ENCODE measurements around the gene STK10.
"Not testable (repeated sequence)": the region's sequence is repeated elsewhere in the genome, so short reads cannot be mapped to it uniquely, and the experiment has no call there.

STK10 gene

DNA sequence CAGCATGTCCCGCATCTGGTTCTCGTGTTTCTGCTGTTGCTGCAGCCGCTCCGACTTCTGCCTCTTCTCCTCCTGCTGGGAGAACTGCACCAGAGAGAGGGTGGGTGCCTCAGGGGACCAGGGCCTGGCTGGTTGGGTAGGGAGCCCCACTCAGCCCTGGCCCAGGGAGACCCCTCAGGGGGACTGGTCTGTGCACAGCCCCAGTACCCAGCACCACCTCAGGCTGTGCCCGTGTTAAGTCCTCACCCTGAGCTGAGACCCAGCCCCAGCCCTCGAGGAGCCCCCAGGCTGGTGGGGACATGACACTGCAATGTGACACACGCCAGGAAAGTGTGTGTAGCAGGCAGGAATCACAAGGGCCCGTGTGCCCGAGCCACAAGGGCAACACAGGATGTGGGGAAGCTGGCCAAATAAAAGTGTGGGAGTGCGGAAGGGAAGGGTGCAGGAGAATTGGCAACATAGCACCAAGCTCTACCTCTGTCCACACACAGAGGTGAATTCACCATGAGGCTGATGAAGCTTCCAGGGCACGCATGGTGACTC is 133.3 kb downstream of the STK10 start:
- no peak for DNase-seq (ENCODE audit: low read depth in 2 of 2)

DNA sequence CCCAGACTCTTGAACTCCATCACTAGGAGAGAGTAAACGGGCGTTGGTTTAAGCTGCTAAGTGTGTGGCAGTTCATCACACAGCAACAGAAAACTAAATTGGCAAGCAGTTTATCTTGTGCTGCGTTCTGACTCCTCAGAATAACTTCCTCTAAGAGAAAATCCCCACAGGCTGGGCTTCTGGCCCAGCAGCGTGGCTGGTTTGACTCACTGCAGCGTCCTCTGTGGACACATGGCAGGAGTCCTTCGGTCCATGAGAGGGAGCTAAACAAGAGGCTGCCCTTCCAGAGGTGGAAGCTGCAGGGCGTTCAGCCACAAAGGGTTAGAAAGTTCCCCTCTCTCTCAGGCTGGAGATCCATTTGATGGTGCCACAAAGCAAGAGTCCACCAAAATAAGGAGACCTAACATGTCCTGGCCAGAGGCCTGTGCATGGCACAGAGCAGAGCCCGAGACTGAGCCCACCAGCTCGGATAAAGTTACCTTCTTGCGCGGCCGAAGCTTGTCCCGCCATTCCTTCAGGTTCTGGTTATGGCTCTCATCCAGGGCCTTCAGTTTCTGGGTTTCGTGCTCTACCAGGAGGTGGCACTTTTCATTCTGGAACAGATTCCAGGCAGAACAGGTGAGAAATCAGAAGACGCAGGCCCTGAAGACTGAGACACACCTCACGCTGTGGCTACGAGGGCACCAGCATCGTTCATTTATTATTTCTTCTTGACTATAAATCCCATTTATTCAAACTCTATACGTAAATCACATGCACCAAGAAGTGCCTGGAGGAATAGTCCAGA is 135.4 kb downstream of the STK10 start:
- no peak for DNase-seq (ENCODE audit: low read depth in 2 of 2)

DNA sequence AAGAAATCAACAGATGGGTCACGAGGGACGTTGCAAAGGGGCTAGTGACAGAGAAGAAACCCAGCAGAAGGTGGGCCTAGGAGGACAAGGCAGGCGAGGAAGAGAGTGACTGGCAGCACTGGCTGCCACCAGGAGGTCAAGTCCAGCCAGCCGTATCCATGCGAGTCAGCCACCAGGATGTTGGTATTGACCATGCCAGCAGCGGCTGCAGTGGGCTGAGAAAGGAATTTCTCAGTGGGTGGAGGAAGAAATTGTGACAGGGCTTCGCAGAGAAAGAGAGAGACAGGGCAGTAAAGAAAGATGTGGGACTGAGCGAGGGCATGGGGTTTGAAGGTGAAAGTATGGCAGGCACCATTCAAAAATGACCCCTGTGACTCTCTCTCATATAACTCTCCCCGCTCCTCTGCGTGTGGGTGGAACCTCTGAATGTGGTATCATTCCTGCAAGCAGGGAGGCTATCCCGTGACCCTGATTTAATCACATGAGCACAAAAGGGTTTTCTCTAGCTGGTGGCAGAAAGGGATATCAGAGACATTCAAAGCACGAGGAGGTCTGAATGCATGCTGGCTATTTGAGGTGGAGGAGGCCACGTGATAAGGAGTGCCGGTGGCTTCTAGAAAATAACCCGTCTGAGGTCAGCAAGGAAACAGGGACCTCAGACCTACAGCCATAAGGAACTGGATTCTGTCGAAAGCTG is 136.2 kb downstream of the STK10 start:
- DNase-seq (ENCODE audit: low read depth in 2 of 2): no peak

DNA sequence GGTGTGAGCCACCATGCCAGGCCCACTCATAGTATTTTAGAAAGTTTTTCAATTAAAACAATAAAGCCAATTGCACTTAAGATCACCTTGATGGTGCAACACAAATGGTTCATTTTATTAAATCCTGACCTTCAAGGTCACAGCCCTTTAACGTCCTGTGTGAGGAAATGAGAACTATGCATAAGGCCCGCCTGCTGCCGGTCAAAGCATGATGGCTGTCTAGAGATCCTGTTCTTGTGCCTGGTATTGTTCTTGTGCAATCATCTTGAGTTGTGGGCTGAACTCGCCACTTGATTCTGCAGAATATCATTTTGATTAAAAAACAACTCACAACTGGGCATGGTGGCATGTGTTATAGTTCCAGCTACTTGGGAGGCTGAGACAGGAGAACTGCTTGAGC is 137.9 kb downstream of the STK10 start:
- DNase-seq (ENCODE audit: low read depth in 2 of 2): no peak

DNA sequence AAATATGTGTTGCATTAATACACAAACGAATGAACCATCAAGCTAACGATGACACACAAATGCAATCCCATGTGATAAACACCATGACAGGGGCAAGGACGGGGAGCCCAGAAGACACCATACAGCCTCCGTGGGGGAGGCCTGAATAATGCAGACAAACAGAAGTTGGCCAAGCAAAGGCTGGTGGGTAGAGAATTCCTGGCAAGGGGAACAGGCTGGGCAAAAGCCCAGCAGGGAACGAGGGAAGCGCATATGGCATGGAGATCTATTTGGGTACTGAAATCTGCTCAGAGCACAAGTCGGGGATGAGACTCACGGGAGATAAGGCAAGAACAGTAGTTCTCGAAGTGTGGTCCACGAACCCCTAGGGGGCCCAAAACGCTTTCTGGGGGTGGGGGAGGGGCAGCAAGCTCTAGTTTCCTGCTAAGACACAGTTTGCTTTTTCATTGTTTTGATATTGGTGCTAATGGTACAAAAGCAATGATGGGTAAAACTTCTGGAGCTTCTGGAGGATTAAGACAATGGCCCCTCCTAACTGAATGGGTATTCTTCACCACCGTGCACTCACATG is 138.7 kb downstream of the STK10 start:
- no peak for DNase-seq (ENCODE audit: low read depth in 2 of 2)

DNA sequence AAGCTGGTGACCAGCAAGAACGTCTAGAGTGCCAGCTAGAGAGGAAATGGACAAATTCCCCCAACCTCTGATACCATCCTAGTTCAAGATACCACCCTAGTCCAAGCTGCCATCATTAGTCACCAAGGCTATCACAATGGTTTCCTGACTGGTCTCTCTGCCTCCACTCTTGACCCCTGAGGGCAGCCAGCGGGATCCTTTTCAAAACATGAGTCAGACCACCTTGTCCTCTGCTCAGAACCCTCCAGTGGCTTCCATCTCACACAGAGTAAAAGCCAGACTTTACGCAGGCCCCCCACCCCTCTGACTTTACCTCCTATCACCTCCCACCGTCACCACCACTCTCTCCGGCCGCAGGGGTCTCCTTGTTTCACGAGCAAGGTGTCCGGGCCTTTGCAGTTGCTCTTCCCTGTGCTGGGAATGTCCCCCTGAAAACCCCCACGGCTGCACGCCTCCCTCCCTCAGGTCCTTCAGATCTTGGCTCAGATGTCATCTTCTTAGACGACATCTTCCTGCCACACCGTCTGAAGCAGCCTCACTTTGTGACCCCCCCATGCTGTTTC is 139.4 kb downstream of the STK10 start:
- no peak for DNase-seq (ENCODE audit: low read depth in 2 of 2)

DNA sequence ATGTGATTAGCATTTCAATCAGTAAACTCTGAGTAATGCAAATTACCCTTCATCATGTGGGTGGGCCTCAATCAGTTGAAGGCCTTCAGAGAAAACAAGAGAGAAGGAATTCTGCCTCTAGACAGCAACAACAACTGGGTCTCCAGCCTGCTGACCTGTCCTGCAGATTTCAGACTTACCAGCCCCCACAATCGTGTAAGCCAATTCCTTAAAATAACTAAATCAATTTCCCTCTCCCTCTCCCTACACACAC is 139.9 kb downstream of the STK10 start:
- DNase-seq (ENCODE audit: low read depth in 2 of 2): no peak

DNA sequence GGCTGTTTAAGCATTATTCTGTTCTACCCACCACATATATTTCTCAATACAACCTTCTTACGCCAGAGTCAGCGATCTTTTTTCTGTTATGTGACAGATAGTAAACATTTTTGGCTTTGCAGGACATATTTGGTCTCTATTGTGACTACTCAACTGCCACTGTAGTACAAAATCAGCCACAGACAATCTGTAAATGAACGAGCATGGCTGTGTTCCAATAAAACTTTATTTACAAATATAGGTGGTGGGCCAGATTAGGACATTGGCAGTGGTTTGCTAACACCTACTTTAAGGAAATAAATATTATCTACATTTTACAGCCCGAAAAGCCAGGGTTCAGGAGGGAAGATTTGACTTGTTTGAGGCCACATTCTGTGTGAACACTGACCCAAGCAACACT is 141.4 kb downstream of the STK10 start:
- no peak for DNase-seq (ENCODE audit: low read depth in 2 of 2)

DNA sequence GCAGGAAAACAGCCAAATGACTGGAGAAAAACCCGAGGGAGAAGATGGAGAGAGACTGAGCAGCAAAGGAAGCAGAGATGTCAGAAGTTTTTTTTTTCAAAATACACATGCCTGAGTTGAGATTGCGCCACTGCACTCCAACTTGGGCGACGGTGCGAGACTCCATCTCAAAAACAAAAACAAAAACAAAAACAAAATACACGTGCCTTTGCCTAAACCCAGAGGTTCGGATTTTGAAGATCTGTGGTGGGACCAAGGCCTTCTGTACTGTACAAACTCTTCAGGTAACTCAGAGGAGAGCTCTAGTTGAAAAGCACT is 142.8 kb downstream of the STK10 start:
- no peak for DNase-seq (ENCODE audit: low read depth in 2 of 2)

DNA sequence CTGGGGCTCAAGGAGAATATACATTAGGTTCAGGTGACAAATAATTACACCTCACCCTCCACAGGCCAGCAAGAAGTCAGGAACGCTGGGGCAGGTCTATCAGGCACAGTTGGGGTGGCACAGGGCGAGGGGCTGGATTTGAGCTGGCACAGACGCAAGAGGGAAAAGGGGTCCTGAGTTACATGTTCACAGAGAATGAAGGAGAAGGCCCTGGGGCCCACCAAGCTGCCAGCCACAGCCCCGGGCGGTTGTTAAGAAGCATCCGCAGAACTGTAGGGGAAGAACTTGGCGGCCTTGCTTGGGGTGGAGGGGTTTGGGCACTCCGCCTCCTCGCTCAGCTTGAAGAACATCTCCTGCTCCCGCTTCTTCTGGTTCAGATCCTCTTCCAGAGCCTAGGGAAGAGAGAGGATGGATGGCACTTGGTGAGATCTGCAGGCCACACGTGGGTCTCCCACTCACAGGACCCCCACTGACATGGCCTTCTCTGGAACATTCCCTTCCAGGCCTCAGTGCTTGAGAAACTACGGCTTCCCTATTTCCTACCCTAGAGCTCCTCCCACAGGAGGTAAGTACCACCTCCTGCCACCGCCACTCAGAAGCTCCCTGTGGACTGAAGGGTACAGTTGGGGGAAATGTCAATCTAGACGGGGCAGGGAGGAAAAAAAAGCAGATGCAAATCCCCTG is 143.3 kb downstream of the STK10 start:
- no peak for DNase-seq (ENCODE audit: low read depth in 2 of 2)

DNA sequence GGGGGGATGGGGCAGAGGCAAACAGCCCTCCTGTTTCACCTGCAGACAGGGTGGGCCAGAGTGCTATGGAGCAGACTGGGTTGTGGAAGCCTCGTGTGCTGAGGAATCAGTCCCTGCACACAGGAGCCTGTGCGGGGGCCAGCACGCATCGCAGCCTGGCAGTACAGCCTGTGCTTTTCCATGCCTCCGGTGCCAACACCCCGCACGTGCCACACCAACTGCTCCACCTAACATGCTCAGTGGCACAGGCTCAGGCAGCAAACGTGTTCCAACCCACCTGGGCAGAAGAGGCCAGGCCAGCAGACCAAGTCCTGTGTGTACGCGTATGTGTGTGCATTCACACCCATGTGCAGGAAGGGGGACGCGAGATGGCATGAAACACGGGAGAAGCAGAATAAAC is 144.2 kb downstream of the STK10 start:
- no peak for DNase-seq (ENCODE audit: low read depth in 2 of 2)

DNA sequence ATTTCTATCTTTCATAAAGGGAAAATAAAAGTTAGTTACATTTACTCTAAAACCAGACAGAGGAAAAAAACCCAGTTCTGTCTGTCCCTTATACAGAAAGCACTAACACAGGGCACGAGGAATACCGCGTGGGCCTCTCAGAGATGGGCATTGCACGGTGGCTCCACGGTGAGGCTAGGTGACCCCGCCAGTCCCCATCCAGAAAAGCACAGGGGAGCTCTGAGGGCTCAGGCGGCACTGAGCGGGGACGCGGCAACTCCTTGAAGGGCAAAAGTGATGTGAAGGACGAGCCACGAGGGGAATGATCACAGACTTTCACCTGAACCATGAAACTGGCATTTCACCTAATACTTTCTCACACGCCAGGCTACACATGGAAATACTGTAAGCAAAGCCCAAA is 145.8 kb downstream of the STK10 start:
- no peak for DNase-seq (ENCODE audit: low read depth in 2 of 2)

DNA sequence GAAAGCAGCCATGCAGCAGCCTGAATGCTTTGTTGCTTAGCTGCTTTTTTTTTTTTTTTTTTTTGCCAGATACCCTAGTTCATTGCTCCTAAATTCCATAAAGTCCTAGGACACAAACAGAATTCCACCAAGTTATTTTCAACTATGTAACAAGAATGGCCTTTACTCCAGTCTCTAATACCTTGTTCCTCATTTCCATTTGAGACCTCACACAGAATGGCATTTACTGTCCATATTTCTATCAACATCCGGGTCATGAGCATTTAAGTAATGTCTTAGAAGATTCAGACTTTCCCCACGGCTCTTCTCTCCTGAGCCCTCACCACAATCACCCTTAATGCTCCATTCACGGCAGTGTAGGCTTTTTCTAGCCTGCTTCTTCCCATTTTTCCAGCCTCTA is 149.9 kb downstream of the STK10 start:
- DNase-seq (ENCODE audit: low read depth in 2 of 2): no peak

DNA sequence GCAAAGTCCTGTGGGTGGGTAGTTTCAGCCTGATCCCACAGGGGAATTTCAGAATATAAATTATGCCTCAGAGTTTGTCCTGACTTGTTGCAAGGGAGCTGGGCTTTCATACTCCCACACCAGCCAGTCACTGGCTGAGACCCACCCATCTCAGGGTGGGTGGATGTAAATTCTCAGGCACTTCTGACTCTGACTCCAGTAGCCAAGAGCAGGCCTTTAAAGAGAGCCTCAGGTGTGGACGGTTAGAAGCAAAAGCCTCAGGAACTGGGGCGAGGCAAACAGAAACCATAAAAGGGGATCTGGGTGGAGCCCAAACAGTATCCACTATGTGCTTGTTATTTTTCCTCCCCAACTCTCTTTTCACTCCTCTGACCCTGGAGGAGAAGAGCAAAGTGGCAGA is 153.0 kb downstream of the STK10 start:
- DNase-seq (ENCODE audit: low read depth in 2 of 2): no peak

DNA sequence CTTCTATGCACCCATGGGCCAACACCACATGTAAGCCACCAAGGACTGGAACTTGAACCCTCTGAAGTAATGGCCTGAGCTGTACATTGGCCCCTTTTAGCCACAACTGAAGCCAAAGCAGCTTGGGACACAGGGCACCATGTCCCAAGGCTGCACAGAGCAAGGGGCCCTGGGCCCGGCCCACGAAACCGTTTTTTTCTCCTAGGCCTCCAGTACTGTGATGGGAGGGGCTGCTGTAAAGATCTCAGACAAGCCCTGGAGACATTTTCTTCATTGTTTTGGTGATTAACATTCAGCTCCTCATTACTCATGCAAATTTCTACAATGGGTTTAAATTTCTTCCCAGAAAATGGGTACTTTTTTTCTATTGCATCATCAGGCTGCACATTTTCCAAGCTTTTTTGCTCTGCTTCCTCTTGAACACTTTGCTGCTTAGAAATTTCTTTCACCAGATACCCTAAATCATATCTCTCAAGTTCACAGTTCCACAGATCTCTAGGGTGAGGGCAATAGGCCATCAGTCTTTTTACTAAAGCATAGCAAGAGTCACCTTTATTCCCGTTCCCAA is 156.0 kb downstream of the STK10 start:
- DNase-seq (ENCODE audit: low read depth in 2 of 2): no peak

DNA sequence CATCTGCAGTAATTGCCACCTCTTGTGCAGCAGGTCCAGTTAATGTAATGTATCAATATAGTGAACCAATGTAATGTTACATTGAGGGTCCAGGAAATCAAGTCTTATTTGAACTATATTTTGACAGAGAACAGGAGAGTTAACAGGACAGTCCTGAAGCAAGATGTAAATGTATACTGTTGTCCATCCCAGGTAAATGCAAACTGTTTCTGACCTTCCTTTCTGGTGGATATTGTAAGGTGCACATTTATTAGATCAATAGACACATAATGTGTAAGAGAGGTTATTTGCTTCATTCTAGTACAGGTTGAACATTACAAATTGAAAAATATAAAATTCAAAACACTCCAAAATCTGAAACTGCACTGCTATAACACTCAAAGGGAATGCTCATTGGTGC is 158.1 kb downstream of the STK10 start:
- no peak for DNase-seq (ENCODE audit: low read depth in 2 of 2)

DNA sequence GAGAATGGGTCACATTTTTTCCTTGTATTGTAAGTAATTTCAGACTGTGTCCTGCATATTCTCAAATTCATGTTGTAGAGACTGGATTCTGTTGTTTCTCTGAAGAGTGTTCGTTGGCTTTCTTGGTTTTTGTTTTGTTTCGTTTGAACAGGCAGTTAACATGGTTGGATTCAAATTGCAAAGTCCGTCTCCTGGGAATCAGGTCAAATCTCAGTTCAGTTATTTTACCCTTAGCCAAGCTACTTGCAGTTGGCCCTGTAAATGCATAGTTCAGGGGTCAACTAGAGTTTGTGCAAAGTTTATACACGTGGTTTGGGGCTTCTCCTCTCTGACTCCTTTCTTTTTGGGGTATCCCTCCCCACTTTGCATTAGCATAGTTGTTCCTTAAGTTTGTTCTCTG is 159.9 kb downstream of the STK10 start:
- DNase-seq (ENCODE audit: low read depth in 2 of 2): no peak

DNA sequence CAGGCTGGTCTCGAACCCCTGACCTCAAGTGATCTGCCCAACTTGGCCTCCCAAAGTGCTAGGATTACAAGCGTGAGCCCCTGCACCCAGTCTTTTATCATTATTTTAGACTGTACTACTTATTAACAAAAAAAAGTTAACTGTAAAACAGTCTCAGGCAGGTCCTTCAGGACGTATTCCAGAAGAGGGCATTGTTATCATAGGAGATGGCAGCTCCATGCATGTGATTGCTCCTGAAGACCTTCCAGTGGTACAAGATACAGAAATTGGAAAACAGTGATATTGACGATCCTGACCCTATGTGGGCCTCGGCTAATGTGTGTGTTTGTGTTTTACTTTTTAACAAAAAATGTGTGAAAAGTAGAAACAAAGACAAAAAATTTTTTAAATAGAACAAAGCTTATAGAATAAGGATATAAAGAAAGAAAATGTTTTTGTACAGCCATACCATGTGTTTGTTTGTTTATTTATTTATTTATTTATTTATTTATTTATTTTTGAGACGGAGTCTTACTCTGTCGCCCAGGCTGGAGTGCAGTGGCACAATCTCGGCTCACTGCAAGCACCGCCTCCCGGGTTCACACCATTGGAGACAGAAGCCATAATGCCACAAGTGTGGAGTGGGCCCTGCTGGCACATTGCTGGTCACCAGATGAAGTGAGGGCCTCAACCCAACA is 167.8 kb downstream of the STK10 start:
- DNase-seq (ENCODE audit: low read depth in 2 of 2): not testable (repeated sequence)

DNA sequence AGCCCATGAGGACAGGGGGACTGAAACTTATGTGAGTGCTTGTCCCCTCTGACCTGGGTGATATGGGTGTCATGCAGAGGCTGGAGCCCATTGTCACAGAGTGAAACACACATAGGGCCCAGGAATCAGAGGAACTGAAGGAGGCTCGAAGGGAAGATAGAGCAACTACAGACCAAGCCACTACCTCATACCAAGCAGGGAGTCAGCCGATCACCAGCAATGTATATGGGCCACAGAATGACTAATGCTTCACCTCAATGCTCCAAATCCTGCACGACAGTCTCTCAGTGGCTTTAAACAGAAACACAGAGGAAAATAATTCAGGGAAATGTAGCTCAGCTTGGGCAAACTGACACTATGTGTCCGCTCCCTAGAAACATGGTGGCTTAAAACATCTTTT is 172.7 kb downstream of the STK10 start:
- no peak for DNase-seq (ENCODE audit: low read depth in 2 of 2)

DNA sequence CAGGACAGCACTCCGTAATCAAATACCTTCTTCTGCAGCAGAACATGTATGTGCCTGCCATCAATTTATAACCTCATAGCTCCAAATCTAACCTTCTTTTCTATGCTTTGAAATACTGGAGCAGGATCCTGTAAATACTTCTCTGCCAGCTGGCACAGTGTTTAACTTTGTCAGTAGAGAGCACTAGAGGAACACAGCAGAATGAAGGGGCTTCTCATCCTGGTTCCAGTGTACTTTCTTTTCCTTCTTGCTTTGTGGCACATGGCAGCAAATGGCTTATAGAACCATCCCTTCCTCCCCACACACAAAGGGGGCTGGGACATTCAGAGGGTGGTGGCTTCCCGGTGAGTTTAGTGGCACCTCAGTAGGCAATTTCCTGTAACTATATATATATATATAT is 177.7 kb downstream of the STK10 start:
- no peak for DNase-seq (ENCODE audit: low read depth in 2 of 2)

DNA sequence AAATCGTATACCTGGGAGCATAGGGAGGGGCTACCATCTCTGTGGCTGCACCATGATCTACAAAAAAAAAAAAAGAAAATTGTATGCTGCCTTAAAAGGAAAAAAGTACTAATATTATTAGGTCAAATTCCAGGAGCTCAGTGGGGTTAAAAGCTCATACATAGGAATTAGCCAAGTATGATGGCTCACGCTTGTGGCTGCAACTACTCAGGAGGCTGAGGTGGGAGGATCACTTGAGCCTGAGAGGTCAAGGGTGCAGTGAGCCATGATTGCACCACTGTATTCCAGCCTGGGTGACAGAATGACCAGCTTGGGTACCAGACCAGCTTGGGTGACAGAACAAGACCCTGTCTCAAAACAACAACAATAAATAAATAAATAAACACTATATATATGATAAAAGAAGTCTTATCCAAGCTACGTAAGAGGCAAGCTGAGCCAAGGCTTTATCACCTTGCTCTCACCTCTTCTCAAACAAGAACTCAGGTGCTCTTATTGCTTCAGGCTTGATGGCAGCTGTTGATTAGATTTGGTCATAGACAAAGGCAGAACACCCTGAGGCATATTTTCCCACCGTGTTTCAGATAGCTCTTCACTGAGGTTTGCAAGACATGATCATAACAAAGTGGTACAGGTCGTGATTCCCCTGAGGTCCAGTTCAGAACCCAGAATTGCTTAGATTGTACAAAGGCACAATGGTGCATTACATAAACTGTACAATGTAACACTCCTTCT is 178.3 kb downstream of the STK10 start:
- DNase-seq (ENCODE audit: low read depth in 2 of 2): no peak
